HUES48 (cell line): ENCODE data around the gene RFC1.
"Not testable (repeated sequence)": the region's sequence is repeated elsewhere in the genome, so short reads cannot be mapped to it uniquely, and the experiment has no call there.

Experiments
- H3K27ac ChIP-seq: one replicate; pipeline ENCODE4 v1.7.0; 2013; ENCODE audit warnings: low read depth, low read length, inconsistent platforms
- H3K27me3 ChIP-seq: 2 replicates; pipeline ENCODE4 v1.6.1; 2013; ENCODE audit warnings: mild to moderate bottlenecking, low read length; ENCODE audit not compliant: control insufficient read depth, insufficient read depth
- H3K36me3 ChIP-seq: 2 replicates; pipeline ENCODE4 v1.6.1; 2013; ENCODE audit warnings: low read length; ENCODE audit not compliant: control insufficient read depth, insufficient read depth
- H3K4me1 ChIP-seq: 2 replicates; pipeline ENCODE4 v1.6.1; 2013; ENCODE audit warnings: mild to moderate bottlenecking, low read length; ENCODE audit not compliant: control insufficient read depth, insufficient read depth
- H3K4me3 ChIP-seq: 2 replicates; pipeline ENCODE4 v1.5.1; 2013; ENCODE audit warnings: mild to moderate bottlenecking, low read depth, low read length
- H3K9ac ChIP-seq: 2 replicates; pipeline ENCODE4 v1.6.1; 2013; ENCODE audit warnings: mild to moderate bottlenecking, low read depth, low read length, moderate library complexity
- H3K9me3 ChIP-seq: 2 replicates; pipeline ENCODE4 v1.6.1; 2013; ENCODE audit warnings: low read length; ENCODE audit not compliant: control insufficient read depth, insufficient read depth

RFC1 gene, protein sequence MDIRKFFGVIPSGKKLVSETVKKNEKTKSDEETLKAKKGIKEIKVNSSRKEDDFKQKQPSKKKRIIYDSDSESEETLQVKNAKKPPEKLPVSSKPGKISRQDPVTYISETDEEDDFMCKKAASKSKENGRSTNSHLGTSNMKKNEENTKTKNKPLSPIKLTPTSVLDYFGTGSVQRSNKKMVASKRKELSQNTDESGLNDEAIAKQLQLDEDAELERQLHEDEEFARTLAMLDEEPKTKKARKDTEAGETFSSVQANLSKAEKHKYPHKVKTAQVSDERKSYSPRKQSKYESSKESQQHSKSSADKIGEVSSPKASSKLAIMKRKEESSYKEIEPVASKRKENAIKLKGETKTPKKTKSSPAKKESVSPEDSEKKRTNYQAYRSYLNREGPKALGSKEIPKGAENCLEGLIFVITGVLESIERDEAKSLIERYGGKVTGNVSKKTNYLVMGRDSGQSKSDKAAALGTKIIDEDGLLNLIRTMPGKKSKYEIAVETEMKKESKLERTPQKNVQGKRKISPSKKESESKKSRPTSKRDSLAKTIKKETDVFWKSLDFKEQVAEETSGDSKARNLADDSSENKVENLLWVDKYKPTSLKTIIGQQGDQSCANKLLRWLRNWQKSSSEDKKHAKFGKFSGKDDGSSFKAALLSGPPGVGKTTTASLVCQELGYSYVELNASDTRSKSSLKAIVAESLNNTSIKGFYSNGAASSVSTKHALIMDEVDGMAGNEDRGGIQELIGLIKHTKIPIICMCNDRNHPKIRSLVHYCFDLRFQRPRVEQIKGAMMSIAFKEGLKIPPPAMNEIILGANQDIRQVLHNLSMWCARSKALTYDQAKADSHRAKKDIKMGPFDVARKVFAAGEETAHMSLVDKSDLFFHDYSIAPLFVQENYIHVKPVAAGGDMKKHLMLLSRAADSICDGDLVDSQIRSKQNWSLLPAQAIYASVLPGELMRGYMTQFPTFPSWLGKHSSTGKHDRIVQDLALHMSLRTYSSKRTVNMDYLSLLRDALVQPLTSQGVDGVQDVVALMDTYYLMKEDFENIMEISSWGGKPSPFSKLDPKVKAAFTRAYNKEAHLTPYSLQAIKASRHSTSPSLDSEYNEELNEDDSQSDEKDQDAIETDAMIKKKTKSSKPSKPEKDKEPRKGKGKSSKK

GRCh38 chr4:39365830-39366771, at the start of gene RFC1:
Gene RFC1 (minus strand): TSS chr4:39366362. CDS start chr4:39366241, 121 bp downstream.
- peak within 1 kb of the TSS; percentile 94 for H3K27ac ChIP-seq
- peaks cover 11% of the 10 kb centered on the region for H3K27me3 ChIP-seq
- peak within 1 kb of the TSS; percentile 96 for H3K4me3 ChIP-seq
- no peaks in the 10 kb centered on the region for H3K36me3 ChIP-seq
- H3K9me3 ChIP-seq, result peaks cover 2% of the 10 kb centered on the region; the same call in 1 of the 2 replicates
- H3K4me1 ChIP-seq, result peaks cover 4% of the 10 kb centered on the region; the same call in 1 of the 2 replicates
- peak within 1 kb of the TSS; percentile 92 for H3K9ac ChIP-seq

DNA sequence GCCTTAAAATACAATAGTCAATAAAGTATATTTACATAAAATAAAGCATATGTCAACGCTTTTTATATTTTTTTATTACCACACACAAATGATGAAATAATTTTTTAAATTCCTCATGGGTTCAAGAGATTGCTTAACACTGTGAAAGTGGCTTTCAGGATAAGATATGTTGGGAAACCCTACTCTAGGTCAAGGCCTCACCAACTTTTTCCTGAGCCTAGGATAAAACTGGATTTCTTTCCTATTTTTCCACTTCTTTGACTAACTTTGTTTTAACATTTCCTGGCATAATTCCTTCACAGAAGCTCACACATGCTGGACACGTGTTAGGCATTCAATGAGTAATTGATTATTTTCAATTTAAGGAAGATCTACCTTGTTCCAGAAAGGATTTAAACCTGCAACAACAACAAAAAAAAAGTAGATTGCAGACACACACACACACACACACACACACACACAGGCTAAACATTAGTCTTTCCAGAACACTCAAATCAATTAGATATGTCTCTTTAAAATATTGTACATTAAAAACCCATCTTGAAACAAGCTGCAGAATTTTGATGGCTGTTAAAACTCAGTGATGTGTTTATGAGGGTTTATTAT, 49.6 kb upstream of the RFC1 start:
- H3K9me3 ChIP-seq, result no peaks in the 10 kb centered on the region
- H3K4me1 ChIP-seq, result no peaks in the 10 kb centered on the region
- no peak overlapping the region for H3K9ac ChIP-seq
- no peak overlapping the region for H3K4me3 ChIP-seq
- H3K27me3 ChIP-seq, result no peaks in the 10 kb centered on the region
- H3K27ac ChIP-seq, result no peak overlapping the region
- no peaks in the 10 kb centered on the region for H3K36me3 ChIP-seq

GRCh38 chr4:39411561-39411960, 45.4 kb upstream of the RFC1 start:
- H3K27me3 ChIP-seq, H3K9me3 ChIP-seq, H3K27ac ChIP-seq, H3K4me1 ChIP-seq, H3K36me3 ChIP-seq, H3K9ac ChIP-seq, H3K4me3 ChIP-seq: not testable (repeated sequence)

DNA sequence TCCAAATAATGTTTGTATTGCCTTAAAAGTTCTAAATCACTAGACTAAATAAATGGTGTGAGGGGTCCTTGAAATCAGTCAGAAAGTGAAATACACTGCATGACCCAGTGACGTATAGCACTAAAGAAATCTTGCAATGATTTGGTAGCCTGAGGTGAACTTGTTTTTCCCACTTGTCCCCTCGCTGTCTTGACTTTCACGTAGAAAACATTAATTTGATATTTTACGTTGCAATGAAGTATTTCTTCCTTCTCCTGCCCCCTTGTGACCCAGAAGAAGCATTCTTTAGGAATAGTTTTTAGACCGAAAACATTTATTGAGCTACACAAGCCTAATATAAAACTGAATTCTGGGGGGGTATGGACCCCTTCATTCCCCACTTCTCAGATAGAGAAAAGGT, 44.3 kb upstream of the RFC1 start:
- no peaks in the 10 kb centered on the region for H3K9me3 ChIP-seq
- H3K36me3 ChIP-seq, result no peaks in the 10 kb centered on the region
- H3K9ac ChIP-seq, result no peak overlapping the region
- H3K4me3 ChIP-seq, result no peak overlapping the region
- H3K4me1 ChIP-seq, result no peaks in the 10 kb centered on the region
- H3K27ac ChIP-seq, result no peak overlapping the region
- H3K27me3 ChIP-seq, result no peaks in the 10 kb centered on the region

DNA sequence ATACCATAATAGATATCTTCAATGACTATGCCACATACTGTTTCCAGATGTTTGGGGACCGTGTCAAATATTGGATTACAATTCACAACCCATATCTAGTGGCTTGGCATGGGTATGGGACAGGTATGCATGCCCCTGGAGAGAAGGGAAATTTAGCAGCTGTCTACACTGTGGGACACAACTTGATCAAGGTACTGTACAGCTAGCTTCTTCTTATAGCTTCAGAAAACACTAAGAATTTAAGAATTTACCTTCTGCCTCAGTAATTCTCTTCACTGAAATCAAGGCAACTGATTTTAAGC, 41.4 kb upstream of the RFC1 start:
- H3K27ac ChIP-seq, result no peak overlapping the region

GRCh38 chr4:39406763-39407583, 40.8 kb upstream of the RFC1 start, which contains the start of gene KLB:
Gene KLB (plus strand): TSS chr4:39406930. CDS start chr4:39406950, 20 bp downstream.
- Histone ChIP-seq H3K4me3 (no peak within 1 kb of the TSS), H3K27me3 (no peaks in the 10 kb centered on the region), H3K27ac (no peak within 1 kb of the TSS), H3K9me3 (no peaks in the 10 kb centered on the region), H3K36me3 (no peaks in the 10 kb centered on the region), H3K4me1 (no peaks in the 10 kb centered on the region), H3K9ac (no peak within 1 kb of the TSS)

More for the DNA sequence above, 41.4 kb upstream of the RFC1 start:
- no peak overlapping the region for H3K4me3 ChIP-seq
- H3K9ac ChIP-seq, result no peak overlapping the region
- H3K27me3 ChIP-seq, result no peaks in the 10 kb centered on the region
- H3K9me3 ChIP-seq, result no peaks in the 10 kb centered on the region
- no peaks in the 10 kb centered on the region for H3K36me3 ChIP-seq
- no peaks in the 10 kb centered on the region for H3K4me1 ChIP-seq

DNA sequence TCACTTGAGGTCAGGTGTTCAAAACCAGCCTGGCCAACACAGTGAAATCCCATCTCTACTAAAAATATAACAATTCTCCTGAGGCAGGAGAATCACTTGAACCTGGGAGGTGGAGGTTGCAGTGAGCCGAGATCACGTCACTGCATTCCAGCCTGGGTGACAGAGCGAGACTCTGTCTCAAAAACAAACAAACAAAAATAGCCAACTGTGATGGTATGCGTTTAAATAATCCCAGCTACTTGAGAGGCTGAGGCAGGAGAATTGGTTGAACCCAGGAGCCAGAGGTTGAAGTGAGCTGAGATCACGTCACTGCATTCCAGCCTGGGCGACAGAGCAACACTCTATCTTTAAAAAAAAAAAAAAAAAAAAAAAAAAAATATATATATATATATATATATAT, 35.5 kb upstream of the RFC1 start:
- not testable (repeated sequence) for H3K36me3 ChIP-seq, H3K4me3 ChIP-seq, H3K9ac ChIP-seq, H3K27me3 ChIP-seq, H3K4me1 ChIP-seq, H3K27ac ChIP-seq, H3K9me3 ChIP-seq

- H3K9me3 ChIP-seq, result no peaks in the 10 kb centered on the region
- no peak overlapping the region for H3K9ac ChIP-seq
- H3K27me3 ChIP-seq, result no peaks in the 10 kb centered on the region
- no peak overlapping the region for H3K4me3 ChIP-seq
- no peak overlapping the region for H3K27ac ChIP-seq
- H3K36me3 ChIP-seq, result no peaks in the 10 kb centered on the region
- H3K4me1 ChIP-seq, result no peaks in the 10 kb centered on the region
Observed at GRCh38 chr4:39394706-39395105, 28.5 kb upstream of the RFC1 start.

- Histone ChIP-seq H3K9ac (no peak overlapping the region), H3K27ac (no peak overlapping the region), H3K36me3 (no peaks in the 10 kb centered on the region), H3K27me3 (no peaks in the 10 kb centered on the region), H3K4me1 (no peaks in the 10 kb centered on the region), H3K9me3 (no peaks in the 10 kb centered on the region), H3K4me3 (no peak overlapping the region)
Observed at GRCh38 chr4:39390603-39391002, 24.4 kb upstream of the RFC1 start.
